GM19438 (cell line): Measurements from ENCODE around the gene LRRC4.

Source experiments
- ATAC-seq: cut with Tn5 transposase; IDR thresholded peaks from one replicate; pipeline ENCODE4 v1.9.1; 2021; ENCODE audit warnings: low read depth; ENCODE audit not compliant: unreplicated experiment

LRRC4 gene, protein sequence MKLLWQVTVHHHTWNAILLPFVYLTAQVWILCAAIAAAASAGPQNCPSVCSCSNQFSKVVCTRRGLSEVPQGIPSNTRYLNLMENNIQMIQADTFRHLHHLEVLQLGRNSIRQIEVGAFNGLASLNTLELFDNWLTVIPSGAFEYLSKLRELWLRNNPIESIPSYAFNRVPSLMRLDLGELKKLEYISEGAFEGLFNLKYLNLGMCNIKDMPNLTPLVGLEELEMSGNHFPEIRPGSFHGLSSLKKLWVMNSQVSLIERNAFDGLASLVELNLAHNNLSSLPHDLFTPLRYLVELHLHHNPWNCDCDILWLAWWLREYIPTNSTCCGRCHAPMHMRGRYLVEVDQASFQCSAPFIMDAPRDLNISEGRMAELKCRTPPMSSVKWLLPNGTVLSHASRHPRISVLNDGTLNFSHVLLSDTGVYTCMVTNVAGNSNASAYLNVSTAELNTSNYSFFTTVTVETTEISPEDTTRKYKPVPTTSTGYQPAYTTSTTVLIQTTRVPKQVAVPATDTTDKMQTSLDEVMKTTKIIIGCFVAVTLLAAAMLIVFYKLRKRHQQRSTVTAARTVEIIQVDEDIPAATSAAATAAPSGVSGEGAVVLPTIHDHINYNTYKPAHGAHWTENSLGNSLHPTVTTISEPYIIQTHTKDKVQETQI

GRCh38 chr7:128030654-128031611 lies at the start of gene LRRC4:
LRRC4 (minus strand) TSS chr7:128031437; CDS start chr7:128030640, 797 bp downstream.
- peak; percentile 40 for ATAC-seq

- ATAC-seq: no peak
Observed at GRCh38 chr7:128080169-128080568, 48.9 kb upstream of the LRRC4 start.

- no peak for ATAC-seq
Observed at GRCh38 chr7:128078309-128078708, 47.1 kb upstream of the LRRC4 start.

- no peak for ATAC-seq
Observed at GRCh38 chr7:128076796-128077271, 45.6 kb upstream of the LRRC4 start.

DNA sequence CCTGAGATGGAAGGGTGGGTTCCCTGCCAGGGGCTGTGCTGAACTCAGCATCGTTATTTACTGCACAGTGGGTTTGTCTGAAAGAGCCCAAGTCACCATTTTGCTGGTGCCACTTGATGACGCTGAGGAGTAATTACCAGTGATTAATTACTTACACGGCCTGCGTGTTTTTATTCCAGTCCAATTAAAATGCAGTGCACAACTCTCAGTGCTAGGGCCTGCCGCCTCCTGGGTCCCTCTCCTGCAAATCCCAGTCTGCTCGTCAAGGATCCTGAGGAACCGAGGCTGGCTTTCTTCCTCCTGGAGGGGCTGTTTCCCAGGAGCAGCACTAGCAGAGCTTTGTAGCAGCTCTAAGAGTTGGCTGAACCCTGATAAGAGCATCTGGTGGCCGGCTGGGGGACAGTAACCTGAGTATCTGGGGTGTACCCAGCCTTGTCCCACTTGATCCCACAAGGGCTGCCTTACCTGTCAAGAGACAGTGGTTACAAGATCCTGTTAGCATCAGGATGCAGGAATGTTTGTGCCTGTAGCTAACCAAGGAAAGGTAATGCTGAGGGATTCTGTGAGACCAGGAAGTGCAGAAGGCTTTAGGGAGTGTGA lies 45.1 kb upstream of the LRRC4 start:
- ATAC-seq: no peak

DNA sequence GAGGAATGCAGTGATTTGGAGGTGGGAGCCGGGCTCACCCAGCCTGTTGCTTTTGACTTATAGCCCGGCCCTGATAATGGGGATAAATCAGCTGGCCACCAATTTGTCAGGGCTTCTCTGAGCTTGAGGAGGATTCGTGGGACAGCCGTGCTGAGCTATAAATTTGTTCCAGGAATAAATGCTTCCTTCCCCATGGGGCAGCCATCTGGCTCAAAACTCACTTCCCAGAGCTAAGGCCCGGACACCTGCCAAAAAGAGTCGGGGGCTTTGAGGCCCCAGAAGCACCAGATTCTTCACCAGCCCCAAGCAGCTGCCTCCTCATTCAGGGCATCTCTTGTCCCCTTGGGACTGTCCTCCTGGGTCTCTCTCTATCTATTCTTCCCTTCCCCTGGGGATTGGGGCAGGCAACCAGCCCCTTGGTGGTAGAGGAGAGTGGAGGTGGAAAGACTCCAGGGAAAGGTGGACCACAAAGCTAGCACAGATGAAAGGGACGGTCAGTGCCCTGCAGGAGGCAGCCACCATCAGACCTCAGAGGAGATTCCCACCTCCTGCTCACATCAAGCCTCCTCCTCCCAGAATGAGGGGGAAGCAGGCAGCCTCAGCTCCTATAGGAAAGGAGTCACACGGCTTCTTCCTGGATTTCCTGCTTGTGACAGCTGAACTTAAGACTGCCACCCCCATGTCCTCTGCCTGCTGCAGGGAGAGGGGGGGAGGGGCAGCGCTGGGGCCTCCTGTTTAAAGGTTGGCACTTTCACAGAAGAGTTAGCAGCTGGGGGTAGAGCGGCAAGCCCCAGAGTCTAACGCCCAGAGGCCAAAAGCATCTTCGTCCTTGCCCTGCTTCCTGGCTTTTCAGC lies 44.2 kb upstream of the LRRC4 start:
- ATAC-seq: no peak

GRCh38 chr7:128074736-128075135 lies 43.5 kb upstream of the LRRC4 start:
- ATAC-seq: no peak

DNA sequence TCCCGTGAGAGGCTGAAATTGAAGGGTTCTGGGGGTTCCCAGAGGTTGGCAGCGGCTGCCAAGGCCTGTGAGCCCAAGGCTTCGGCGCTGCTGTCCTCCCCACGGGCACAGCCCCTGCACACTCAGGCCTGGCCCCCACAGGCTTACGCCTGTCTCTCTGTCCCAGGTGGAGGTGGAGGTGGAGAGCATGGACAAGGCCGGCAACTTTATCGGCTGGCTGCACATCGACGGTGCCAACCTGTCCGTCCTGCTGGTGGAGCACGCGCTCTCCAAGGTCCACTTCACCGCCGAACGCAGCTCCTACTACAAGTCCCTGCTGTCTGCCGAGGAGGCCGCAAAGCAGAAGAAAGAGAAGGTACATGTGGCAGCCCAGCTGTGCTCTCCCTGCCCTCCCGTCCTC lies 43.1 kb upstream of the LRRC4 start:
- no peak for ATAC-seq

DNA sequence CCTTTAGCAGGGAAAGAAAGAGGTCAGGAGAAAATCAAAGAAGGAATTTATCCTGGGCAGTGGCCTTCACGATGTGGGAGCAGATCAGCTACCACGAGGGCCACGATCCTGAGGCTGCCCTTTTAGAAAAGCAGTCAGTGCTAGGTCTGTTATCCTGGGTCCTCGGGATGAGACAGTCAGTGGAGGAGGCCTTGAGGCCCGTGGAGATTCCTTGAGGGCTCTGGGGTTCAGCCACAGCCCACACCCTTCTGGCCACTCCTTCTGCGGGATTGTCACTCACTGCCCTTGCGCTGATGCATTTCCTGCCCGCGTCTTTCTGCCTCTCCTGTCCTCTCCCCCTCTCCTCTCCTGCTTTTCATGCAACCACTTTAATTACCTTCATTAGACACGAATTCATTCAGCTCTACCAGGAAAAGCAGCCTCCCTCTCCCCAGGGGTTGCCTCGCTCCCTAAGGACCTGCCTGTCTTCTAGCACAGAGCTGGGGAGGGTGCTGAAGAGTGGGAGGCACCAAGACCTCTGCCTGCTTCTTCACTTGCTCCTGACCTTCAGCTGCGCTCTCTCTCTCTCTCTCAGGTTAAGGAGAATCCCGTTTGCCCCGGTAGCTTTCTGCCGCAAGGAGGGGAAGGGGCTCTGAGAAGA lies 42.6 kb upstream of the LRRC4 start:
- ATAC-seq: no peak

GRCh38 chr7:128071801-128072200 lies 40.6 kb upstream of the LRRC4 start:
- no peak for ATAC-seq

GRCh38 chr7:128071376-128071775 lies 40.1 kb upstream of the LRRC4 start:
- no peak for ATAC-seq

- ATAC-seq: no peak
Observed at GRCh38 chr7:128069373-128070364, 38.4 kb upstream of the LRRC4 start.

DNA sequence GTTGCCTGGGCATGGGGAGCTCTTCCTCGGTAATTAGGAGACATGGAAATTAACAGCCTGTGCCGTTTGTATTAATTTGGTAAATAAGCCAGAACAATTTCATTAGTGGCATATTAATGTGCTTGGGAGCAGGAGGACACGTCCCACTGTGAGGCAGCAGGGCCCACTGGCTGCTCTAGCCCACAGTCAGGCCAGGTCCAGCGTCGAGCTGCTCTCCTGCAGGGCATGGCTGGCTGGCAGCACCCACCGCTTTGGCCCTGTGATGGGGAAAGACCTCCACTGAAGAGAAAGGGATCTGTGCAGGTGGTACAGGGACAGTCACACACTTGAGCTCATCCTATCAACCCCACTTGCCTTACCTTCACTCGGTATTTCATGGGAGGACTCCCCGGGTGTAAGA lies 37.5 kb upstream of the LRRC4 start:
- no peak for ATAC-seq

DNA sequence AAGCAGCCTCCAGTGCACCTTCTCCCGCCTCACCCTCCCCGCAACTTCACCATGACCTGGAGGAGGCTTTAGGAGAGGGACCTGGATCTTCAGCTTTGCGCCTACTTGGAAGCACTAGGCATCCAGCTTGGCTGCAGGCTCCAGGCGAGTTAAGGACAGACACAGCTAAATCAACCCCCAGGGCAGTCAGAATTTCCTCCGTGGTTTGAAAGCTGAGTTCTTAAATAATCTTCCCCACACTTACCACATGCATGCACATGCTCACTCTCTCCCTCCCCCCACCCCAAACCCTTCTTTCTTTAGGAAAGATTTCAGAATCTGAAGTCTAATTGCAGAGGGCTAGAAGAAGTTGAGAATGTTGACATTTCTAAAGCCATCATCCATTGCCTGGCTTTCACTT lies 36.7 kb upstream of the LRRC4 start:
- no peak for ATAC-seq

- no peak for ATAC-seq
Observed at GRCh38 chr7:128066858-128067257, 35.6 kb upstream of the LRRC4 start.

- ATAC-seq: no peak
Observed at GRCh38 chr7:128066395-128066794, 35.2 kb upstream of the LRRC4 start.

DNA sequence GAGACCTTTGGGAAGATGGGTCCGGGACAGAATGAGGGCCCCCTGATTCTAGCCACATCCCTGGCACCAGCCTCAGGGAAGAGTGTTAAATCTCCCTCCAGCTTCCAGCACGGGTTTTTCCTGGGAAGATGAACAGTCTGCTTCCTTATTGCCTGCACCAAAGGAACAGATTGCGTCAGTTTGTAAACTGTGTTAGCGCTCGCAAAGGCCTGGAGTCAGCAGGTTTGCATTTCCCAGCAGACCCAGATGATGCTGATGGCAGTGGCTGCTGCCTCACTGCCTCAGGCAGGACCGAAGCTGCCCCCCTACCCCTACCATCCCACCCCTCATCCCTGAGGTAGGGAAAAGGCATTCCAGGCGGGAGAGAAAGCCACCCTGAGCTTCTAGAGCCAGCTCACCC lies 34.6 kb upstream of the LRRC4 start:
- ATAC-seq: no peak

GRCh38 chr7:128063088-128063487 lies 31.9 kb upstream of the LRRC4 start:
- ATAC-seq: no peak
